GM10847 (cell line): Measurements from ENCODE around the gene OR10G8.

Experiments
- POLR2A ChIP-seq: IDR thresholded peaks from 2 replicates; pipeline ENCODE4 v1.6.1; 2011; ENCODE audit not compliant: insufficient read length; ENCODE audit errors: extremely low read depth

Gene OR10G8

DNA sequence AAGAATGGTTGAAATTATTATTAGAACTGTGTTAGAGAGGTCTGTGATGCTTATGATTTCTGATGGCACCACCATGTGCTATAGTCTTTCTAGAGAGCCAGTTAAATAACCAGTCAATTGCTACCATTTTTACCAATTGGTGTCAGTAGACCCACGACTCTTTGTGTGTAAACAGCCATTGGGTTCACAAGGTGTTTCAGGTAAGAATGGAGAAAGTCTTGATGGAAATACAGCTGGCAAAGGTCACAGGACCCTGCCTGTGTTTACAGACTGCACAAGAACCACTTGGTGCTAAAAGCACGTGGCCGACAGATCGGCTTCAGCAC lies 45.0 kb downstream of the OR10G8 start:
- TF ChIP-seq POLR2A: no peak

DNA sequence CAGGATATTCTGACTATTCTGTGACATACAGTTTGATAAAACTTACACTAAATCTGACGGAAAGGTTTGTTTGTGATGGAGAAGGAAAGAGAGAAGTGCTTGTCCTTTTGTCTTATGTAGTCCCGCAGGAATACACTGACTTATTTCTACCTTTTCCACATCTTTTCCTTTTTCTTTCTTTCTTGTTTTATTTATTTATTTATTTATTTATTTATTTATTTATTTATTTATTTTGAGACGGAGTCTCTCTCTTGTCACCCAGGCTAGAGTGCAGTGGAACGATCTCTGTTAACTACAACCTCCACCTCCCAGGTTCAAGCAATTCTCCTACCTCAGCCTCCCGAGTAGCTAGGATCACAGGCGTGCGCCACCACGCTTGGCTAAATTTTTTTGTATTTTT lies 45.5 kb downstream of the OR10G8 start:
- TF ChIP-seq POLR2A: no peak

DNA sequence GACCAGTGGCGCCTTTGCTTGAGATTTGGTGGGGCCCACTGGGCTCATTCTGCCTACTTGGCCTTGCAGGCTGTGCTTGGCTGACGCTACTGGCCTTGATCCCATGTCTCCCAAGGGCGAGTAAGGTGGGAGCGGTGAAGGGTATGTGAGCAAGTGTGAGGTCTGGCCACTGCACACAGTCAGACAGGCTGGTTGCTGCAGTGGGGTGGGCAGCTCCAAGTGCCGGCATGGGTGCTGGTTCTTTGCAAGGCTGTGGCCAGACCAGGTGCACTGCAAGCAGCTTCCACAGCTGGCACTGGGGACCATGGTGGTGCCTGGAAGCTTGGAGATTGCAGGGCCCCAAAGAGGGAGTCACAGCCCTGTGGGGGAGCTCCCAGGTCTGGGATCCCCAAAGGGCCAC lies 48.0 kb downstream of the OR10G8 start:
- TF ChIP-seq POLR2A: no peak

DNA sequence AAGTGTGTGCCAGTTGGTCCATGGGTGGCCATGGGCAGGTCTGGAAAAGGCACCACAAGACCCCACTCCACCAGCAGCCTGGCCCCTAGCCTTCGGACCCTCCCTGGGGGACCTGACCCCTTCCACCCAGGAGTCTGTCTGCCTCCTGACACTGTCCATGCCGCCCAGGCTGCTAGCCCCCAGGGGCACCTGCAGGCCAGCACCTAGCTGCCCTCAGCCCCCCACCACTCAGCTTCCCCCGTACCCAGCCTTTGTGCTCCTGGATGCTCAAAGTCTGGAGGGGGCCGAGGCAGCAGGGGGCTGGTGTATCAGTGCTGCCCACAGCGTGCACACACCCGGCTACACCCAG lies 48.9 kb downstream of the OR10G8 start:
- TF ChIP-seq POLR2A: no peak

DNA sequence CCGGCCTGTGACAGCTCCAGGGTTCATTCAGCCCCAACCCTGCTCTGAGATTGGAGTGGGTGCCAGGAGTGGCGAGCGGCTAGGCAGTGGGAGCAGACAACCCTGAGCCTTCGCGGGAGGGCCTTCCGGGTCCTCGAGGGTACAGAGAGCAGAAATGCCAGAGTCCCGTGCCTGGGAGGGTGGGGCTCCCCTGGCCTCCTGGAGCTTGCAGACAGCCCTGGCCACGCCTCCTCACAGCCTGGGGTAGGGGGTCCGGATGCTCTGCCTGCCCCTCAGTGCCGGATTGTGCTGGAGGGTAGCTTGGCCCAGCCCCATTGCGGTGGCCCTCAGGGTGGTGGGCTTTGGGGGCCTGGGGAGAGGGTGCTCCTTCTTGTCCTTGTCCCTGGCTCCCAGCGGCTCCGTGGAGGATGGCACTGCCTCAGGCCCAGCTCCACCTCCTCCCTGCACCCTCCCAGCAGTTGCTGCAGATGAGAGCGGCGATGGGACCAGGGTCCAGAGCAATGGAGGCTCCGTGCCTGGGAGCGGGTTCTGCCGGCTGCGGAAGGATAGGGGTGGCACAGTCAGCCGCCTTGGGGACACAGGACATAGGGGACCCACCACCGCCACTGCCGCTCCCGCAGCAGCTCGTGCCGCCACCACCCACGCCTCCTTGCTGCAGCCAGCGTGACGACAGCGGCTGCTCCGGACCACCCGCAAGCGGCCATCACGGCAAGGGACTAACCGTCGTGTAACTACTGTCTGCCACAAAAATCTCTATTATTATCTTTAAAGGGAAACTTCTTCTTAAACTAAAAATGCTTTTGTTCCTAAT lies 49.4 kb downstream of the OR10G8 start:
- TF ChIP-seq POLR2A: no peak

DNA sequence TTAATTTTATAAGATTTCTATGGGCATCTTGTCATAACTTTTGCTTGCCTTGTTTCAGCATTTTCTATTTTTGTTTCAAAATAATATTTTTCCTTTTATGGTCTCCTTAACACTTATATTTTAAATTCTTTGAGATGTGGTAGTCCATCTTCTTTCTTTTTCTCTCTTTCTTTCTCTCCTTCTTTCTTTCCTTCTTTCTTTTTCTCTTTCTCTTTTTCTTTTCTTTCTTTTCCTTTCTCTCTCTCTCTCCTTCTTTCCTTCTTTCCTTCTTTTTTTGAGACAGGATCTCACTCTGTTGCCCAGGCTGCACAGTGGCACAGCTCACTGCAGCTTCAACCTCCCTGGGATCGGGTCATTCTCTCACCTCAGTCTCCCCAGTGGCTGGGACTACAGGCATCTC lies 50.7 kb downstream of the OR10G8 start:
- no peak for TF ChIP-seq POLR2A

DNA sequence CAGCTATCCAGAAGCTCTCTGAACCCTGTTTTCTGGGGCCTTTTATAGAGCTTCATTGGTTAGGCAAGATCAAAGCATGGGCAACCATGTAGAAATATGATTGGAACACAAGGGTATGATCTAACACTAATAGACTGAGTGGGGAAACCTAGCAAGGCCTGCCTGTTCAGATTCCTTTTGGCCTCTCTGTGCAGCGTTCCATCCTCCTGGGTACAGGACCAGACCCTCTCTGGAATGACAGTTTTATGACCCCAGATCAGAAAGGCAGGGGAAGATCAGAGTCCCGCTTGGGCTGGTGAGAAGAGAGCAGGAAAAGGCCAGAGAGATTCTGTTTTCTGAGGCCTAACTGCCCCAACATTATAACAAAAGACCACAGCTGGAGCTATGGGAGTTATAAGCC lies 52.0 kb downstream of the OR10G8 start:
- no peak for TF ChIP-seq POLR2A

DNA sequence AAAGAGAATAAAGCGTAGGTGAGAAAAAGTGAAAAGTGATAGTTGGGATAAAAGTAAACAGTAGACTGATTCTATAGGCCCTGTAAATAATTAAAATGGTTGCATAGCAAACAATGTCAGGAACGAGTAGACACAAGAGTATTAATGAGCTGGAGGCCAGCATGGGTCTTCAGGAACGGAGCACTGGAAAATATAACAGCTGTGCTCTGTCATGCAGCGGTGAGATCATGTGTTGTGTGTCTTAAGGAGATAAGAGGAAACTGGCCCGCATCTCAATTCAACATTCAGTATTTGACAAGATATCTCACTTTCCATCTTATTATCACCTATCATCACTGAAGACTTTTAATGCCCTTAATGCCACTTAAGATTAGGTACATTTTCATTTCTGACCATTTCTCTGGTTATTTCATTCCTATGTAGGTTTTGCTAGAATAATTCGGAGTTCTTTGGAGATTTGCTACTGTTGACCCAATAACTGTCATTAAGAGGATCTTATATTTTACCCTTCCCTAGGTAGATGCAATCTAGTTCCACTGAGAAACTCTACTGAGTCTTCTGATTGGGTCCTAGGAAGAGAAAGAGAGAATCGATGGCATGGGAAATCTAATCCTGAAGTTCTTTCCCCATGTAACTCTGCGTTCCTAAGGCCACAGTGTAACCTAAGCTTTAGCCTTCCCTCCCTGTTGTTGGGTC lies 53.2 kb downstream of the OR10G8 start:
- TF ChIP-seq POLR2A: no peak
